Activated CD8-positive, alpha-beta T cell treated with anti-CD3 and anti-CD28 coated beads for 36 hours (primary cell): ENCODE results near the gene BAZ2B. TPM values are rescaled to one million over a fixed set of nuclear protein-coding genes. Genes with fewer than 3 reads are reported as not detected.
"Not testable (repeated sequence)": the region's sequence is repeated elsewhere in the genome, so short reads cannot be mapped to it uniquely, and the experiment has no call there.

Experiments
- ATAC-seq: fragments of 200-7000 bp; cut with Tn5 transposase; one replicate; pipeline ENCODE4 v1.10.0; 2021; ENCODE audit warnings: mild to moderate bottlenecking, moderate library complexity
- CTCF ChIA-PET: fragments of 350-600 bp; sonication (Branson Sonifier 250); formaldehyde crosslinking; loops from one replicate; lab custom pipeline; 2021; ENCODE audit warnings: antibody characterized with exemption; lab: Charles Lee
- POLR2A ChIA-PET: fragments of 350-600 bp; sonication (Branson Sonifier 250); formaldehyde crosslinking; loops from one replicate; lab custom pipeline; 2021; ENCODE audit warnings: antibody characterized with exemption; lab: Charles Lee
- DNase-seq: peaks from one replicate; pipeline ENCODE4 v3.0.0-alpha.2; 2020
- H3K27ac Mint-ChIP-seq: one replicate; pipeline ENCODE4 v1.8.0; 2021; ENCODE audit warnings: mild to moderate bottlenecking, mixed read lengths
- H3K27me3 Mint-ChIP-seq: one replicate; pipeline ENCODE4 v1.8.0; 2021; ENCODE audit warnings: mixed read lengths
- H3K36me3 Mint-ChIP-seq: one replicate; pipeline ENCODE4 v1.8.0; 2021; ENCODE audit warnings: low read depth, mixed read lengths
- H3K4me1 Mint-ChIP-seq: one replicate; pipeline ENCODE4 v1.8.0; 2021; ENCODE audit warnings: low read depth, mixed read lengths
- H3K4me3 Mint-ChIP-seq: one replicate; pipeline ENCODE4 v1.8.0; 2021; ENCODE audit warnings: mild to moderate bottlenecking, moderate library complexity, mixed read lengths
- H3K9me3 Mint-ChIP-seq: one replicate; pipeline ENCODE4 v1.8.0; 2021; ENCODE audit warnings: mixed read lengths
- CTCF ChIP-seq: fragments of 200-600 bp; IDR thresholded peaks from one replicate; pipeline ENCODE4 v1.8.0; 2022; ENCODE audit warnings: antibody characterized with exemption, mild to moderate bottlenecking
- intact Hi-C: fragments of 100-400 bp; cut with micrococcal nuclease; formaldehyde crosslinking; loops from one replicate; pipeline ENCODE4 v1.10.0; 2022
- total RNA-seq, 2 experiments: library from RNA; stranded (reverse); gene quantifications; one replicate each; pipeline ENCODE4 v1.2.3, GENCODE V29; 2021

Gene BAZ2B
- total RNA-seq, 2 experiments from 2014 or later: 7.7 to 8.2 TPM

GRCh38 chr2:159375241-159375640 lies 241.1 kb downstream of the BAZ2B start:
- H3K27me3 Mint-ChIP-seq: no peaks in the 10 kb centered on the region
- H3K4me3 Mint-ChIP-seq: no peak overlapping the region
- ChIA-PET CTCF (interaction anchor here (1.1 to 1.6 kb wide), 2 partner anchors 9 to 18 kb away, joined by 3 to 5 read pairs; no protein-coding TSS in a partner anchor), POLR2A (interaction anchor here (0.5 kb wide), 1 partner anchor 10 kb away, joined by 3 read pairs; no protein-coding TSS in a partner anchor)
- no peak for DNase-seq
- no peak for TF ChIP-seq CTCF
- peaks cover 4% of the 10 kb centered on the region for H3K36me3 Mint-ChIP-seq
- no peaks in the 10 kb centered on the region for H3K4me1 Mint-ChIP-seq
- no peak for ATAC-seq
- H3K27ac Mint-ChIP-seq: no peak overlapping the region
- no peaks in the 10 kb centered on the region for H3K9me3 Mint-ChIP-seq
- intact Hi-C loops: no loop called here

DNA sequence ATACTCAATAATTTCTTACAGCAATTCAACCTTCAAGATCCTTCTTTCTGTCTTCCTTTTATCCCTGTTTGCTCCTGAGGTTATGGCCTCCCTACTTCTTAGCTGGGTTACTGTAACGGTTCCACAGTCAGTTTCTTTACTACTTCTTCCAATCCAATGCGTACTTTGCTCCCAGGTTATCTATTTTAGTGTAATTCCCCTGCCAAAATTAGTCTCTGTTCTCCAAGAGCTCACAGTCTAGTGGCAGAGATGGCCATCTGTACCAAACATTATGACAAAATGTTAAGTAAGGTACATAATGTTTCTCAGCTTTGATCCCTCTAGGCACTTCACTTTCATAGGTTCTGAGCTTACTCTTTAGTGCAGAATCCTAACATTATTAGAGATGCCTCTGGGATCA lies 244.8 kb downstream of the BAZ2B start:
- H3K9me3 Mint-ChIP-seq: no peaks in the 10 kb centered on the region
- CTCF ChIA-PET: interaction anchor here (1.3 kb wide), 1 partner anchor 48 kb away, joined by 3 read pairs; no protein-coding TSS in a partner anchor

DNA sequence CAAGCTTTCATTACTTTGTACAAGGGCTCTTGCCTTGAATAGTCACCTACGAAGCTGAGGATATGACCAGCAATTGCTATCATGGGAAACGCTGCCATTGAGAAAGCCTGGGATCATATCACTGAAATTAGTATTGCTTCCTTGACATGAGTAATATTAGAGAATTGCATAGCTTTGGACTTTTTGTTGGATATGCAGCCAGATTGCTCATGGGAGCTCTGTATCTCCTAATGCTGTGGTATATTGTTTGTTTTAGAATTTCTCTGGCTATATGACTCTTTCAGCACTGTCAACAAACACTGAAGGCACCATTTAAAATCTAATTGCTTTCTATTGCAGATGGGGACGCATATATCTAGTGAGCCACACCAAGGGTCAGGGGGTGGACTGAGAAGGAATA lies 249.8 kb downstream of the BAZ2B start:
- intact Hi-C loops: no loop called here
- Mint-ChIP-seq H3K4me3 (no peak overlapping the region), H3K27me3 (no peaks in the 10 kb centered on the region), H3K9me3 (no peaks in the 10 kb centered on the region), H3K27ac (no peak overlapping the region), H3K4me1 (no peaks in the 10 kb centered on the region), H3K36me3 (peaks cover 27% of the 10 kb centered on the region)
- DNase-seq (no peak), ATAC-seq (no peak)
- no peak for TF ChIP-seq CTCF
- CTCF ChIA-PET: interaction anchor here (1.1 kb wide), 1 partner anchor 9 kb away, joined by 3 read pairs; no protein-coding TSS in a partner anchor
- POLR2A ChIA-PET: no interaction called here

More for the DNA sequence above, 244.8 kb downstream of the BAZ2B start:
- H3K4me3 Mint-ChIP-seq: no peak overlapping the region
- no peak for TF ChIP-seq CTCF
- no peak overlapping the region for H3K27ac Mint-ChIP-seq
- ATAC-seq (no peak), DNase-seq (no peak)
- peaks cover 14% of the 10 kb centered on the region for H3K36me3 Mint-ChIP-seq
- H3K27me3 Mint-ChIP-seq: no peaks in the 10 kb centered on the region
- H3K4me1 Mint-ChIP-seq: no peaks in the 10 kb centered on the region
- POLR2A ChIA-PET: no interaction called here
- intact Hi-C loops: no loop called here

DNA sequence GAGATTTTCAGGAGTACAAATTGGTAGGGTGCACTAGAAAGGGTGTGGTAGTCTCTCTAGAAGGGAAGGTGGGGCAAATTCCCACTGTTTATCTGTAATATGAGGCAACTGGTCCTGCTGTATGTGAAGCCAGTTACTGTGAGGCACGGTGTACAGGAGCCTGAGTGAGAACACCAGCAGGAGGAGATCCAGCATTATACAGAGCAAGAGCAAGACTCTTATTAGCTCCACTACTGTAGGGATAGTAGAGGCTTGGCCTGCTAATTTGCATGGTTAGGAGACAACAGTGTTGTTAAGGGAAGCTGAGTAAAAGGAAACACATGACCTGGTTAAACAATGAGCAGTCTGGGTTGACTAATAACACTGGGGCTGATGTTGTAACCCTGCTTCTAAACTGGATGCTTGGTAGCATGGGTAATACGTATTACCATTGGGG lies 253.5 kb downstream of the BAZ2B start:
- TF ChIP-seq CTCF: no peak
- ATAC-seq (no peak), DNase-seq (no peak)
- no peaks in the 10 kb centered on the region for H3K9me3 Mint-ChIP-seq
- no peaks in the 10 kb centered on the region for H3K27me3 Mint-ChIP-seq
- no peak overlapping the region for H3K27ac Mint-ChIP-seq
- H3K4me1 Mint-ChIP-seq: no peaks in the 10 kb centered on the region
- H3K36me3 Mint-ChIP-seq: peaks cover 22% of the 10 kb centered on the region
- no peak overlapping the region for H3K4me3 Mint-ChIP-seq
- CTCF ChIA-PET: no interaction called here
- intact Hi-C loops: no loop called here
- POLR2A ChIA-PET: no interaction called here

DNA sequence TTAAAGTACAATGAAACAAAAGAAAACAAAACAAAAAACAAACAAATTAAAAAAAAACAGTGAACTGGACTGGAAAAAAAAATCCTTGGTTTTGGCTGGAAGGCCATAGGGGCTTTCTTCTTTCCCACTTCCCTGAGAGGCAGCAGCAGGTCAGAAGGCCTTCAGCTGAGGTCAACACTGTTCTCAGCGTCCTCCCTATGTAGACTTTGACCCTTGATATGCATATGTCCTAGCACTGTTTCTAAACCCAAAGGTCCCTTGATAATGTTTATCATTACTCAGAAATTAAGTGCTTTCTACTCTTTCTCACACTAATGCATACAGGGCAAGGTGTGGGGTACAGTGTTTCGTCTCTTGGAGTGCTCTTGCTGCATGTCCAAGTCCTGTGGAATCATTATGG lies 254.3 kb downstream of the BAZ2B start:
- Mint-ChIP-seq H3K27me3 (no peaks in the 10 kb centered on the region), H3K36me3 (peaks cover 24% of the 10 kb centered on the region), H3K4me3 (no peak overlapping the region), H3K4me1 (no peaks in the 10 kb centered on the region), H3K27ac (no peak overlapping the region), H3K9me3 (no peaks in the 10 kb centered on the region)
- DNase-seq (no peak), ATAC-seq (no peak)
- CTCF ChIA-PET: no interaction called here
- intact Hi-C loops: no loop called here
- POLR2A ChIA-PET: no interaction called here
- no peak for TF ChIP-seq CTCF

GRCh38 chr2:159361603-159362002 lies 254.7 kb downstream of the BAZ2B start:
- H3K9me3 Mint-ChIP-seq, DNase-seq, CTCF ChIA-PET: not testable (repeated sequence)

More at GRCh38 chr2:159361603-159362002, 254.7 kb downstream of the BAZ2B start:
- H3K36me3 Mint-ChIP-seq: peaks cover 24% of the 10 kb centered on the region
- H3K27me3 Mint-ChIP-seq, H3K27ac Mint-ChIP-seq, ATAC-seq, H3K4me3 Mint-ChIP-seq, POLR2A ChIA-PET, intact Hi-C loops, H3K4me1 Mint-ChIP-seq: not testable (repeated sequence)
